Caco-2 (cell line): ENCODE measurements around the gene LAMTOR4. TPM values are rescaled to one million over a fixed set of nuclear protein-coding genes. Genes with fewer than 3 reads are reported as not detected.

Experiments
- BruUV-seq: library from RNA; stranded (reverse); fragments of 400-500 nt; replicated peaks from 2 replicates; lab custom pipeline; 2021; lab: Mats Ljungman, UMichigan
- CTCF ChIA-PET: fragments of 300-600 bp; sonication (Branson Sonifier 250); formaldehyde crosslinking; loops from one replicate; lab custom pipeline; 2022; ENCODE audit warnings: antibody characterized with exemption; lab: Charles Lee
- POLR2A ChIA-PET: fragments of 300-600 bp; sonication (Branson Sonifier 250); formaldehyde crosslinking; loops from one replicate; lab custom pipeline; 2022; ENCODE audit warnings: antibody characterized with exemption; lab: Charles Lee
- DNase-seq, 2 experiments: peaks; one replicate each; pipeline versions ENCODE4 v3.0.0 to v3.0.0-alpha.2; 2020 to 2022
- H3K27me3 ChIP-seq: replicated peaks from 2 replicates; pipeline ENCODE4 v1.6.0; 2011; ENCODE audit warnings: low read length; ENCODE audit not compliant: control insufficient read depth, insufficient read depth
- H3K36me3 ChIP-seq: 2 replicates; pipeline ENCODE4 v1.5.1; 2011; ENCODE audit warnings: low read length; ENCODE audit not compliant: control insufficient read depth, insufficient read depth
- H3K4me1 ChIP-seq: fragments of 250-450 bp; sonication (Bioruptor Pico); 2 replicates; pipeline ENCODE4 v1.5.1; 2020; ENCODE audit warnings: mild to moderate bottlenecking
- H3K4me3 ChIP-seq: 2 replicates; pipeline ENCODE4 v1.5.1; 2011; ENCODE audit warnings: low read depth, mild to moderate bottlenecking, control low read depth, low read length
- H3K9me3 ChIP-seq: fragments of 250-450 bp; sonication (Bioruptor Pico); 2 replicates; pipeline ENCODE4 v1.5.1; 2020; ENCODE audit warnings: mild to moderate bottlenecking, moderate library complexity
- H3K27ac Mint-ChIP-seq: one replicate; pipeline ENCODE4 v1.8.0; 2022; ENCODE audit warnings: mixed read lengths; ENCODE audit not compliant: unreplicated experiment
- H3K27me3 Mint-ChIP-seq: one replicate; pipeline ENCODE4 v1.8.0; 2022; ENCODE audit warnings: mixed read lengths; ENCODE audit not compliant: insufficient read depth, unreplicated experiment
- H3K36me3 Mint-ChIP-seq: one replicate; pipeline ENCODE4 v1.8.0; 2022; ENCODE audit warnings: mild to moderate bottlenecking, mixed read lengths; ENCODE audit not compliant: insufficient read depth, unreplicated experiment
- H3K4me1 Mint-ChIP-seq: one replicate; pipeline ENCODE4 v1.8.0; 2022; ENCODE audit warnings: low read depth, mixed read lengths; ENCODE audit not compliant: unreplicated experiment
- H3K4me3 Mint-ChIP-seq: one replicate; pipeline ENCODE4 v1.8.0; 2022; ENCODE audit warnings: mild to moderate bottlenecking, moderate library complexity, mixed read lengths; ENCODE audit not compliant: unreplicated experiment
- H3K9me3 Mint-ChIP-seq: one replicate; pipeline ENCODE4 v1.8.0; 2022; ENCODE audit warnings: mixed read lengths; ENCODE audit not compliant: unreplicated experiment
- CTCF ChIP-seq, 2 experiments: fragments of 200-600 bp in 1 of 2; IDR thresholded peaks; 1 replicate in 1 of 2; 2 replicates in 1 of 2; pipeline versions ENCODE4 v1.5.1 to v1.8.0; 2011 to 2022; ENCODE audit warnings: antibody characterized with exemption in 1 of 2, control low read depth in 1 of 2, inconsistent platforms in 1 of 2, low read depth in 1 of 2, low read length in 1 of 2, mild to moderate bottlenecking in 1 of 2, moderate library complexity in 1 of 2; ENCODE audit not compliant: insufficient read depth in 1 of 2, severe bottlenecking in 1 of 2, unreplicated experiment in 1 of 2
- intact Hi-C: fragments of 100-400 bp; cut with micrococcal nuclease; formaldehyde crosslinking; loops from one replicate; pipeline ENCODE4 v1.10.0; 2022; ENCODE audit not compliant: unreplicated experiment
- total RNA-seq: library from RNA; stranded (reverse); gene quantifications from 2 replicates; pipeline ENCODE4 v1.2.3, GENCODE V29; 2022

The LAMTOR4 gene
- total RNA-seq, 1 experiment from 2014 or later: 107 TPM

- intact Hi-C loops: no loop called here
- no peaks in the 10 kb centered on the region for H3K9me3 Mint-ChIP-seq
- no TSS peak for BruUV-seq
- ChIA-PET CTCF (interaction anchor here (0.6 kb wide), 1 partner anchor 1727 kb away, joined by 3 read pairs; no protein-coding TSS in a partner anchor), POLR2A (no interaction called here)
- H3K4me1 ChIP-seq: peaks cover 18% of the 10 kb centered on the region
- no peak overlapping the region for H3K4me3 ChIP-seq
- peaks cover 25% of the 10 kb centered on the region for H3K4me1 Mint-ChIP-seq
- TF ChIP-seq CTCF (IDR thresholded peaks at IDR 0.05; ENCODE audit: insufficient read depth in 1 of 2, low read depth in 1 of 2, low read length in 1 of 2, severe bottlenecking in 1 of 2, unreplicated experiment in 1 of 2): no peak
- peaks cover 84% of the 10 kb centered on the region for H3K36me3 Mint-ChIP-seq
- no peaks in the 10 kb centered on the region for H3K9me3 ChIP-seq
- H3K36me3 ChIP-seq: no peaks in the 10 kb centered on the region; the same call in 1 of the 2 replicates
- H3K4me3 Mint-ChIP-seq: no peak overlapping the region
- no peak overlapping the region for H3K27ac Mint-ChIP-seq
- no peak for DNase-seq
- H3K27me3 ChIP-seq: no peaks in the 10 kb centered on the region
- H3K27me3 Mint-ChIP-seq: no peaks in the 10 kb centered on the region
Observed at GRCh38 chr7:100152937-100153666, 4.4 kb downstream of the LAMTOR4 start.

GRCh38 chr7:100153708-100154535 lies 5.2 kb downstream of the LAMTOR4 start:
- no peak overlapping the region for H3K27ac Mint-ChIP-seq
- H3K36me3 ChIP-seq: no peaks in the 10 kb centered on the region; the same call in 1 of the 2 replicates
- no peaks in the 10 kb centered on the region for H3K27me3 Mint-ChIP-seq
- no peak for TF ChIP-seq CTCF (IDR thresholded peaks at IDR 0.05; ENCODE audit: insufficient read depth in 1 of 2, low read depth in 1 of 2, low read length in 1 of 2, severe bottlenecking in 1 of 2, unreplicated experiment in 1 of 2)
- no TSS peak for BruUV-seq
- no peaks in the 10 kb centered on the region for H3K9me3 Mint-ChIP-seq
- no peaks in the 10 kb centered on the region for H3K9me3 ChIP-seq
- ChIA-PET CTCF (interaction anchor here (0.6 kb wide), 1 partner anchor 1025 kb away, joined by 3 read pairs; no protein-coding TSS in a partner anchor), POLR2A (no interaction called here)
- intact Hi-C loops: no loop called here
- peaks cover 18% of the 10 kb centered on the region for H3K4me1 ChIP-seq
- no peak for DNase-seq
- H3K4me3 Mint-ChIP-seq: no peak overlapping the region
- H3K27me3 ChIP-seq: no peaks in the 10 kb centered on the region
- no peak overlapping the region for H3K4me3 ChIP-seq
- H3K36me3 Mint-ChIP-seq: peaks cover 85% of the 10 kb centered on the region
- peaks cover 25% of the 10 kb centered on the region for H3K4me1 Mint-ChIP-seq
